HG03354 (cell line): Measurements from ENCODE around the gene DHPS.
"Not testable (repeated sequence)": the region's sequence is repeated elsewhere in the genome, so short reads cannot be mapped to it uniquely, and the experiment has no call there.

ENCODE experiments used
- ATAC-seq: cut with Tn5 transposase; IDR thresholded peaks from one replicate; pipeline ENCODE4 v1.9.1; 2021; ENCODE audit warnings: mild to moderate bottlenecking; ENCODE audit not compliant: unreplicated experiment, poor library complexity, severe bottlenecking

Gene DHPS

GRCh38 chr19:12652219-12652618 lies 29.5 kb downstream of the DHPS start:
- no peak for ATAC-seq

GRCh38 chr19:12649941-12650340 lies 31.7 kb downstream of the DHPS start:
- ATAC-seq = no peak

GRCh38 chr19:12648088-12648487 lies 33.6 kb downstream of the DHPS start:
- ATAC-seq = no peak

DNA sequence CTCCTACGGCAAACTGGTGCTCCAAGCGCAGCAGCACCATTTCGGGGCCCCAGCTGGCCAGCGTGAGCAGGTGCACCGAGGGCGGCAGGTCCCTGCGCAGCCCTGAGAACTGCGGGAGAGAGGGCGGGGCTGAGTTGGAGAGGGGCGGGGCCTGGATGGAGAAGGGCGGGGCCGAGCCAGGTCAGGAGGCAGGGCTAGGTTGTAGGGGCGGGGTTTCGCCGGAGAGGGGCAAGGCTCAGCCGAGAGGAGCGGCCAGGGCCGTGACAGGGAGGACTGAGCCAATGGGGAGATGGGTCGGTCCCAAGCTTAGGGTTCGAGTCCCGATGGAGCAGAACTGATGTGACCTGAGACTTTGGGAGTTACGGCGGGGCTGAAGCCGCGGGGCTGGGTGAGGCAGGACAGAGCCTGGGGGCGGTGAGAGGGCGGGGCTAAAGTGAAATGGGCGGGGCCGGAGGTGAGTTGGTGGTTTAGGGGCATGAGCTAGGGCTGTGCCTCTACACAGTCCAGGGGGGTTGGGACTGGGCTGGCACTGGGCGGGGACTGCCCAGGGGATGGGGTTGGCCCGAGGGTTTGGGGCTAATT lies 34.1 kb downstream of the DHPS start:
- no peak for ATAC-seq

GRCh38 chr19:12647047-12647446 lies 34.6 kb downstream of the DHPS start:
- no peak for ATAC-seq

GRCh38 chr19:12646551-12646950 lies 35.1 kb downstream of the DHPS start:
- ATAC-seq = no peak

DNA sequence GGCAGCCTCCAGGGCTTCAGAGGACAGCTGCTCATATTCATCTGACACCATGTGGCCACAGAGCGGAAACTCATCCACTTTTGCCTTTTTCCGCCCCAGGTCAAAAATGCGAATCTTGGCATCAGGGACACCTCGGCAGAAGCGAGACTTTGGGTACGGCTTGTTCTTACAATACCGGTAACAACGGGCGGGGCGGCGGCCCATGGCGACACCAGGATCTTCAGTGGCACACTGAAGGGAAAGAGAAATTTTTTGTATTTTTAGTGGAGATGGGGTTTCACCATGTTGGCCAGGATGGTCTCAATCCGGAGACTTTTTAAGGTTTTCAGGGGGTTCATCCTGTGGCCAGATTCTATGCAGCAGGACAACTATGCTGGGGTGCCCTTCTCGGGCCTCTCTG lies 38.0 kb downstream of the DHPS start:
- ATAC-seq = not testable (repeated sequence)

GRCh38 chr19:12642506-12642905 lies 39.2 kb downstream of the DHPS start:
- no peak for ATAC-seq

DNA sequence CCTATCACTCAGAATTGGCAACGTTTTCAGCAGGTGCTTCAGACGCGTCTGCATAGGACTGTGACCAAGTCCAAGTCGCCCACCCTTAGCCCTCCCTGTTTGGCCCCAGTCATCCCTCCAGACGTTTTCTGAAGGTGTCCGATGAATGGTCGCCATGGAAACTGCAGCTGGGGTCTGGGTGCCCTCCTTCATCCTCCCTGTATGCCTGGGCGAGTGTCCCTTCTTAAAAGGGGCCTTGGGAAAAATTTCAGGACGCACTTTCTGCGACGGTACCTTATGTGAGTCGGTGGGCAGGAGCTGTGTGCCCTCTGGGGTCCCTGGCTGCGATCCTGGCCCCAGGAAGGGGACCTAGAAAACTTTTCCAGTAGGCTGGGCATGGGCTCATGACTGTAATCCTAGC lies 40.2 kb downstream of the DHPS start:
- ATAC-seq = no peak

GRCh38 chr19:12639901-12640613 lies 41.6 kb downstream of the DHPS start:
- peak; percentile 74 for ATAC-seq

DNA sequence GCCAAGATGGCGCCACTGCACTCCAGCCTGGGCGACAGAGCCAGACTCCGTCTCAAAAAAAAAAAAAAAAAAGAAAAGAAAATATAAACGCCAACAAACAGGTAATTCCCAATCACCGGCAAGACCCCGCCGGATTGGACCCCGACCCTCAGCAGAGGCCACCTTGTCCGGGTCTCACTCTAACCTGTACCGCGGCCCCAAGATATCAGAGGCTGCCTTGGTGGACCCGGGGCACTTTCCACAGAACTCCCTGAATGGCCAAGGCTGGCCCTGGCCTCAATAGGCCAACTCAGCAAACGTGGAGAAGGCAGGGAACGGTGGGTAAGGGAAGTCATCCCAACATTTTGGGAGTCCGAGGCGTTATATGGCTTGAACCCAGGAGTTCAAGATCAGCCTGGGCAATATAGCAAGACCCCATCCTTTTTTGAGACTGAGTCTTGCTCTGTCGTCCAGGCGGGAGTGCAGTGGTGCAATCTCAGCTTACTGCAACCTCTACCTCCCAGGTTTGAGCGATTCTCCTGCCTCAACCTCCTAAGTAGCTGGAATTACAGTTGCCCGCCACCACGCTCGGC lies 43.0 kb downstream of the DHPS start:
- no peak for ATAC-seq

GRCh38 chr19:12636631-12637030 lies 45.0 kb downstream of the DHPS start:
- ATAC-seq = no peak

- no peak for ATAC-seq
These were observed 52.5 kb downstream of the DHPS start for GRCh38 chr19:12629215-12629614.

GRCh38 chr19:12628040-12629022 lies 53.3 kb downstream of the DHPS start:
- ATAC-seq = no peak

DNA sequence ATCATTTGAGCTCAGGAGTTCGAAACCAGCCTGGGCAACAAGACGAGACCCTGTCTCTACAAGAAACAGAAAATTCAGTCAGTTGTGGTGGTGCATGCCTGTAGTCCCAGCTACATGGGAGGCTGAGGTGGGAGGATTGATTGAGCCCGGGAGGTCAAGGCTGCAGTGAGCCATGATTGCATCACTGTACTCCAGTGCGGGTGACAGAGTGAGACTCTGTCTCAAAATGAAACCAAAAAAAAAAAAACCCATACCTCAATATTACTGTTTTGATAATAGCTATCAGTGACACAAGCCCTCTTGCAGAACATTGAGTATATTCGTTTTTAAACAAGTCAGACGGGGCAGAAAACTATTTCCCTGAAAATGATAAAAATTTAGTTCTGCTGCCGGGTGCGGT lies 54.7 kb downstream of the DHPS start:
- ATAC-seq = no peak
